Thyroid gland (tissue), 4 donors: ENCODE measurements around the gene CHODL. TPM values are rescaled to one million over a fixed set of nuclear protein-coding genes. Genes with fewer than 3 reads are reported as not detected.

Experiments used
- DNase-seq, 2 donors: peaks; one replicate each; pipeline ENCODE4 v3.0.0-alpha.2; 2019
- H3K27ac ChIP-seq, 3 donors: fragments of 200-600 bp; sonication (generic); 1 replicate in 2 of 3; 2 replicates in 1 of 3; pipeline ENCODE4 v1.5.1; 2016 to 2019; ENCODE audit warnings: mild to moderate bottlenecking in 1 of 3, moderate library complexity in 1 of 3
- H3K27me3 ChIP-seq: fragments of 200-600 bp; sonication (generic); one replicate; pipeline ENCODE4 v1.5.1; 2019
- H3K36me3 ChIP-seq, 2 donors: fragments of 200-600 bp; sonication (generic); one replicate each; pipeline ENCODE4 v1.5.1; 2016 to 2019
- H3K4me1 ChIP-seq, 2 donors: fragments of 200-600 bp; sonication (generic); one replicate each; pipeline ENCODE4 v1.5.1; 2017 to 2019
- H3K4me3 ChIP-seq, 3 donors: fragments of 200-600 bp; sonication (generic); replicated peaks in 1 of 3; 1 replicate in 2 of 3; 2 replicates in 1 of 3; pipeline ENCODE4 v1.5.1; 2016; ENCODE audit warnings: mild to moderate bottlenecking in 1 of 3
- H3K9me3 ChIP-seq: fragments of 200-600 bp; sonication (generic); one replicate; pipeline ENCODE4 v1.5.1; 2017
- POLR2A ChIP-seq, 2 donors: fragments of 450-650 bp; IDR thresholded peaks; one replicate each; pipeline ENCODE4 v1.6.1; 2017; ENCODE audit warnings: antibody characterized with exemption in 2 of 2, mild to moderate bottlenecking in 2 of 2, moderate library complexity in 1 of 2
- WGBS, 2 donors: methylation state at CpG; one replicate each; pipeline ENCODE4 v1.1.5; 2017; 5-methylcytosine and 5-hydroxymethylcytosine counted together
- intact Hi-C: fragments of 100-400 bp; cut with DNase I; formaldehyde crosslinking; loops from one replicate; pipeline ENCODE4 v1.15.1; 2023
- total RNA-seq, 4 donors: library from RNA; depleted of rRNA; stranded (reverse); fragments of >200 nt; gene quantifications; one replicate each; pipeline ENCODE4 v1.2.3, GENCODE V29; 2016
- TF ChIP-seq, protein P1 (sequence below), 6 experiments: fragments of 200-600 bp in 3 of 6; fragments of 450-650 bp in 3 of 6; sonication (generic) in 3 of 6; IDR thresholded peaks; one replicate each; pipeline ENCODE4 v1.5.1; 2016 to 2019; ENCODE audit warnings: antibody characterized with exemption in 6 of 6, mild to moderate bottlenecking in 2 of 6, inconsistent platforms in 1 of 6, moderate library complexity in 1 of 6

CHODL gene
- total RNA-seq, 4 donors from 2014 or later, result 0.45 to 1.9 (median 1.4) TPM

DNA sequence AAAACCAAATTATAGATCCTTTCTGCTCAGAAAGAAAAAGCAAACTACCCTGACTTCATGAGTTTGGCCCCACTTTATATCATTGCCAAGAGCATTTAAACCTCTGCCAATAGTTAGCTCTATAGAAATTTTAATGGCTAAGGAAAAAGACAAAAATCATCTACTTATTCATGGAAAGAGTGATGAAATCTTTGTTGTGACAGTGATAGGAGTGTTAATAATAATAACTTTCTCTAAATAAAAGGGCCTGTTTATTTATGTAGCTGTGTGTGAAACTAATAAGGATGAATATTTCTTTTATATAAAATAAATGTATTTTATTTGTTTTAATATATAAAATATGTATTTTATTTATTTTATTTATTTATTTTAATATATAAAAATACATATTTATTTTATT is 6.4 kb downstream of the CHODL start:
- no peaks in the 10 kb centered on the region for H3K36me3 ChIP-seq
- H3K4me3 ChIP-seq, result no peak overlapping the region
- no peaks in the 10 kb centered on the region for H3K27me3 ChIP-seq
- TF ChIP-seq, protein P1, sequence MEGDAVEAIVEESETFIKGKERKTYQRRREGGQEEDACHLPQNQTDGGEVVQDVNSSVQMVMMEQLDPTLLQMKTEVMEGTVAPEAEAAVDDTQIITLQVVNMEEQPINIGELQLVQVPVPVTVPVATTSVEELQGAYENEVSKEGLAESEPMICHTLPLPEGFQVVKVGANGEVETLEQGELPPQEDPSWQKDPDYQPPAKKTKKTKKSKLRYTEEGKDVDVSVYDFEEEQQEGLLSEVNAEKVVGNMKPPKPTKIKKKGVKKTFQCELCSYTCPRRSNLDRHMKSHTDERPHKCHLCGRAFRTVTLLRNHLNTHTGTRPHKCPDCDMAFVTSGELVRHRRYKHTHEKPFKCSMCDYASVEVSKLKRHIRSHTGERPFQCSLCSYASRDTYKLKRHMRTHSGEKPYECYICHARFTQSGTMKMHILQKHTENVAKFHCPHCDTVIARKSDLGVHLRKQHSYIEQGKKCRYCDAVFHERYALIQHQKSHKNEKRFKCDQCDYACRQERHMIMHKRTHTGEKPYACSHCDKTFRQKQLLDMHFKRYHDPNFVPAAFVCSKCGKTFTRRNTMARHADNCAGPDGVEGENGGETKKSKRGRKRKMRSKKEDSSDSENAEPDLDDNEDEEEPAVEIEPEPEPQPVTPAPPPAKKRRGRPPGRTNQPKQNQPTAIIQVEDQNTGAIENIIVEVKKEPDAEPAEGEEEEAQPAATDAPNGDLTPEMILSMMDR (IDR thresholded peaks at IDR 0.05), result no peak
- TF ChIP-seq POLR2A (IDR thresholded peaks at IDR 0.05), result no peak
- intact Hi-C loops, result no loop called here
- no peaks in the 10 kb centered on the region for H3K4me1 ChIP-seq
- no peak overlapping the region for H3K27ac ChIP-seq
- H3K9me3 ChIP-seq, result no peaks in the 10 kb centered on the region
- DNase-seq, result no peak

DNA sequence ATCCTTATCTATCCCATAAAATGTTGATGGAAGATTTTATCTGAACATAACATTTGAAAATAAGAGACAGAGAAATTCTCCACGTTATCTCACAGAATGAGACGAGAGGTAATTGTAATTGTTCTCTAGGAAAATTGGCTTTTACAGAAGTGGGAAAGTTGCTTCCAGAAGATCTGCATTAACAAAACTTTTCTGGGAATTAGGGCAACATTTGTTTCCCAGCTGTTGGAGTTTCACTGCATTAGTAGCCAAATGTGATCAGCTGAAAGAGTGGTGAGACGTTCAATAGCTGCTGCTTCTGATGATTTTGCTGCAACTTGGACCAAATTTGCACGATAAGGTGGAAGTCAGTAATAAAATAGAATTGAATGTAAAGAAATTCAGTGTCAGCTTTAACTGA is 7.6 kb downstream of the CHODL start:
- 62 to 63% methylated on average over 4 of the region's 4 CpGs for WGBS, 2 donors

DNA sequence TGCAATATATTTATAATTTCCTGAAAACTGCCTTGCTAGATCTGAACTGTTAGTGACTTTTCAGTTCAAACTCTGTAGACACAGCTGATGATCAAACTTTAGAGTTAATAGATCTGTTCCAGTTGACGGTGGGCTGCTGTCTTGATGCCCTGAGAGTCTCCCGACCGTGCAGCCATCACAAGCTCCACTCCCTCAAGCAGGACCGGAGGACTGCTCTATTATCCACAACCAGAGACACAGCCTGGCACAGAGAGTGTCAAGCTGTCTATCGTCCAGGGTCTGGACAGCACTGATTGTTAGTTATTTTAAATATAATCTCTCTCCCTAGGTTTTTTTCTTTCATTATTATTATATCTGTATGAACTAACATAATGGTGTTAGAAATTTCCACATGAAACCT is 8.0 kb downstream of the CHODL start:
- TF ChIP-seq POLR2A (IDR thresholded peaks at IDR 0.05), result no peak
- TF ChIP-seq, protein P1 (IDR thresholded peaks at IDR 0.05), result no peak
- intact Hi-C loops, result no loop called here
- no peaks in the 10 kb centered on the region for H3K9me3 ChIP-seq
- no peaks in the 10 kb centered on the region for H3K4me1 ChIP-seq
- H3K27ac ChIP-seq, result no peak overlapping the region
- no peak for DNase-seq
- H3K4me3 ChIP-seq, result no peak overlapping the region
- no peaks in the 10 kb centered on the region for H3K27me3 ChIP-seq
- no peaks in the 10 kb centered on the region for H3K36me3 ChIP-seq
- WGBS, 2 donors, result 55 to 62% methylated on average over 5 of the region's 5 CpGs

More for the DNA sequence above, 7.6 kb downstream of the CHODL start:
- Histone ChIP-seq H3K4me3 (no peak overlapping the region), H3K9me3 (no peaks in the 10 kb centered on the region), H3K4me1 (no peaks in the 10 kb centered on the region), H3K27ac (no peak overlapping the region), H3K36me3 (no peaks in the 10 kb centered on the region), H3K27me3 (no peaks in the 10 kb centered on the region)
- TF ChIP-seq, protein P1 (IDR thresholded peaks at IDR 0.05), result no peak
- TF ChIP-seq POLR2A (IDR thresholded peaks at IDR 0.05), result no peak
- intact Hi-C loops, result no loop called here
- no peak for DNase-seq

DNA sequence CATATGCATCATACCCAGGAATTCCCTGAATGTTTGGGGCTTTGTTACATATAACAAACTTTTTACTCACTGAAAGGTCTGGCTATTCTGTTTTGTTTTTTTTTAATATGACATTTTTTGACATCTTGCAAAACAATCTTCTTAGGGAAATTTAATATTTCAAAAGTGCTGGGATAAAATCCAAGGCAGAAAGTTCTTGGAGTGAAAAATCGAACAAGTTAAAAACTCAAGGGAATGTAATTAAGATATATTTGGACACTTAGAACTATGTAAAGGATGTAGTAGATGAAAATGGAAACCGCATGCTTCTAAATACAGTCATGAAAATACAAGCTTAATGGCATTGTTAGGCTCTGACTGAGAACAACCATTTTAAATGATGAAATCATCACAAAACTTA is 8.6 kb downstream of the CHODL start:
- H3K4me1 ChIP-seq, result no peaks in the 10 kb centered on the region
- intact Hi-C loops, result no loop called here
- TF ChIP-seq POLR2A (IDR thresholded peaks at IDR 0.05), result no peak
- TF ChIP-seq, protein P1 (IDR thresholded peaks at IDR 0.05), result no peak
- no peak overlapping the region for H3K27ac ChIP-seq
- H3K4me3 ChIP-seq, result no peak overlapping the region
- H3K9me3 ChIP-seq, result no peaks in the 10 kb centered on the region
- no peak for DNase-seq
- no peaks in the 10 kb centered on the region for H3K27me3 ChIP-seq
- no peaks in the 10 kb centered on the region for H3K36me3 ChIP-seq
- WGBS, 2 donors, result 72 to 77% methylated on average over 2 of the region's 2 CpGs

DNA sequence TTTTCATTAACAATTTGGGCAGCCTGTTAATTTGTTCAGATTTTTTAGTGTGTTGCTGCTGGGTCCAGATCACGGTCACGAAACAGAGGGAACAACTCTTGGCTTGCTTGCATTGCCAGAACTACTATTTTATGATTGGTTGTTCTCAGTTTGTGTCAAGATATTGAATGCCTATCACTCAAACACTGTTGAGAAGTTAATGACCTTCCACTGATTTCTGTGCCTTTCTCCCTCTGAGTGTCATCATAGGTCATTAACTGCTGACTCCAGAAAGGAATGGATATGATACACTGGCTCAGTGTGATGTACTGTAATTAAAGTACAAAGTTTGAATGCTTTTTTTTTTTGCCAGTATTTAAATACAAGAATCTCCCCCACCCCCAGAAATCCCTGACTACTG is 9.2 kb downstream of the CHODL start:
- Histone ChIP-seq H3K27me3 (no peaks in the 10 kb centered on the region), H3K4me1 (no peaks in the 10 kb centered on the region), H3K27ac (no peak overlapping the region), H3K9me3 (no peaks in the 10 kb centered on the region), H3K4me3 (no peak overlapping the region), H3K36me3 (no peaks in the 10 kb centered on the region)
- intact Hi-C loops, result no loop called here
- TF ChIP-seq POLR2A (IDR thresholded peaks at IDR 0.05), result no peak
- TF ChIP-seq, protein P1 (IDR thresholded peaks at IDR 0.05), result no peak
- 79 to 90% methylated on average over 2 of the region's 2 CpGs for WGBS, 2 donors
- no peak for DNase-seq
